Measurements from ENCODE around the gene SRXN1.

Gene SRXN1

GRCh38 chr20:640674-641515, 12.1 kb downstream of the SRXN1 start:
- TF ChIP-seq, protein P1, sequence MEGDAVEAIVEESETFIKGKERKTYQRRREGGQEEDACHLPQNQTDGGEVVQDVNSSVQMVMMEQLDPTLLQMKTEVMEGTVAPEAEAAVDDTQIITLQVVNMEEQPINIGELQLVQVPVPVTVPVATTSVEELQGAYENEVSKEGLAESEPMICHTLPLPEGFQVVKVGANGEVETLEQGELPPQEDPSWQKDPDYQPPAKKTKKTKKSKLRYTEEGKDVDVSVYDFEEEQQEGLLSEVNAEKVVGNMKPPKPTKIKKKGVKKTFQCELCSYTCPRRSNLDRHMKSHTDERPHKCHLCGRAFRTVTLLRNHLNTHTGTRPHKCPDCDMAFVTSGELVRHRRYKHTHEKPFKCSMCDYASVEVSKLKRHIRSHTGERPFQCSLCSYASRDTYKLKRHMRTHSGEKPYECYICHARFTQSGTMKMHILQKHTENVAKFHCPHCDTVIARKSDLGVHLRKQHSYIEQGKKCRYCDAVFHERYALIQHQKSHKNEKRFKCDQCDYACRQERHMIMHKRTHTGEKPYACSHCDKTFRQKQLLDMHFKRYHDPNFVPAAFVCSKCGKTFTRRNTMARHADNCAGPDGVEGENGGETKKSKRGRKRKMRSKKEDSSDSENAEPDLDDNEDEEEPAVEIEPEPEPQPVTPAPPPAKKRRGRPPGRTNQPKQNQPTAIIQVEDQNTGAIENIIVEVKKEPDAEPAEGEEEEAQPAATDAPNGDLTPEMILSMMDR (IDR thresholded peaks at IDR 0.05; ENCODE audit: unreplicated experiment in 3 of 3), result no peak
- Mint-ChIP-seq H3K4me3 (peak overlapping the region; percentile 69 to 79 (median 76)), H3K36me3 (ENCODE audit: low read depth) (no peaks in the 10 kb centered on the region)

DNA sequence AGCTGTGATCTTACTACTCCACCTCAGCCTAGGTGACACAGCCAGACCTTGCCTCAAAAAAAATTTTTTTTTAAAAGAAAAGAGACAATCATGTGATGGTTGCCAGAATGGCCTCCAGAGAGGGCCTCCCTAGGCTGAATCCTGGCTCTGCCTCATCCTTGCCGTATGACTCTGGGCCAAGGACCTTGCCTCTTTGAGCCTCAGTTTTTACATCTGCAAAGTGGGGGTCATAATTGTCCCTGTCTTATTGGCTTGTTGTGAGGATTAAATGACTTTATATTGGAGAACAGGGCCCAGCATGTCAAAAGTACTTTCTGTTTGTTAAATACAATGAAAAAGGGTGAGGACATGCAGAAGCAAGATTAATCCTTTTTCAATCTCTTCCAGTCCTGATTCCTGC, 14.4 kb downstream of the SRXN1 start:
- TF ChIP-seq, protein P1 (IDR thresholded peaks at IDR 0.05; ENCODE audit: unreplicated experiment in 3 of 3), result no peak
- no peaks in the 10 kb centered on the region for H3K36me3 Mint-ChIP-seq (ENCODE audit: low read depth)
- peaks cover 10% of the 10 kb centered on the region for H3K4me1 Mint-ChIP-seq
- H3K4me3 Mint-ChIP-seq, result no peak overlapping the region
- peaks cover 17% of the 10 kb centered on the region for H3K27me3 Mint-ChIP-seq (ENCODE audit: low read depth)
- no peaks in the 10 kb centered on the region for H3K9me3 Mint-ChIP-seq
- H3K27ac Mint-ChIP-seq, result no peak overlapping the region

More at GRCh38 chr20:640674-641515, 12.1 kb downstream of the SRXN1 start:
- Mint-ChIP-seq H3K4me1 (peaks cover 10% of the 10 kb centered on the region), H3K9me3 (no peaks in the 10 kb centered on the region), H3K27ac (peak overlapping the region; percentile 68 to 90 (median 88)), H3K27me3 (ENCODE audit: low read depth) (peaks cover 8% of the 10 kb centered on the region)

- Mint-ChIP-seq H3K27ac (no peak overlapping the region), H3K27me3 (ENCODE audit: low read depth) (peaks cover 17% of the 10 kb centered on the region), H3K4me1 (peaks cover 6% of the 10 kb centered on the region), H3K4me3 (no peak overlapping the region), H3K9me3 (no peaks in the 10 kb centered on the region), H3K36me3 (ENCODE audit: low read depth) (no peaks in the 10 kb centered on the region)
- TF ChIP-seq, protein P1 (IDR thresholded peaks at IDR 0.05; ENCODE audit: unreplicated experiment in 3 of 3), result no peak
Measured at GRCh38 chr20:637559-637958, 15.4 kb downstream of the SRXN1 start.

- Mint-ChIP-seq H3K9me3 (no peaks in the 10 kb centered on the region), H3K4me1 (no peaks in the 10 kb centered on the region), H3K4me3 (no peak overlapping the region), H3K27ac (no peak overlapping the region), H3K27me3 (ENCODE audit: low read depth) (peaks cover 17% of the 10 kb centered on the region), H3K36me3 (ENCODE audit: low read depth) (no peaks in the 10 kb centered on the region)
- TF ChIP-seq, protein P1 (IDR thresholded peaks at IDR 0.05; ENCODE audit: unreplicated experiment in 3 of 3), result no peak
Measured at GRCh38 chr20:635893-636338, 17.1 kb downstream of the SRXN1 start.

GRCh38 chr20:635028-635892, 17.7 kb downstream of the SRXN1 start:
- H3K4me1 Mint-ChIP-seq, result no peaks in the 10 kb centered on the region
- no peaks in the 10 kb centered on the region for H3K36me3 Mint-ChIP-seq (ENCODE audit: low read depth)
- no peak overlapping the region for H3K4me3 Mint-ChIP-seq
- no peaks in the 10 kb centered on the region for H3K9me3 Mint-ChIP-seq
- TF ChIP-seq, protein P1 (IDR thresholded peaks at IDR 0.05; ENCODE audit: unreplicated experiment in 3 of 3), result no peak
- no peak overlapping the region for H3K27ac Mint-ChIP-seq
- peaks cover 17% of the 10 kb centered on the region for H3K27me3 Mint-ChIP-seq (ENCODE audit: low read depth)
